IMR-90 (cell line): ENCODE data around the gene GNAO1. TPM values are rescaled to one million over a fixed set of nuclear protein-coding genes. Genes with fewer than 3 reads are reported as not detected.

Source experiments
- ATAC-seq: fragments of 200-7000 bp; cut with Tn5 transposase; 2 replicates; pipeline ENCODE4 v1.9.1; 2020; ENCODE audit warnings: low read depth, mild to moderate bottlenecking, moderate library complexity
- BruUV-seq: library from RNA; stranded (reverse); fragments of 400-500 nt; replicated peaks from 2 replicates; lab custom pipeline; 2021; lab: Mats Ljungman, UMichigan
- CTCF ChIA-PET: fragments of 300-600 bp; formaldehyde crosslinking; extraction: SDS; loops from one replicate; lab custom pipeline; 2021; ENCODE audit warnings: antibody characterized with exemption; lab: Yijun Ruan, JAX
- POLR2A ChIA-PET: fragments of 300-600 bp; sonication (Branson Sonifier 250); formaldehyde crosslinking; loops from one replicate; lab custom pipeline; 2022; ENCODE audit warnings: antibody characterized with exemption; ENCODE audit not compliant: unreplicated experiment; lab: Charles Lee
- DNase-seq: peaks from one replicate; pipeline ENCODE4 v3.0.0; 2013
- H2AFZ ChIP-seq: replicated peaks from 2 replicates; pipeline ENCODE3; 2013; ENCODE audit warnings: low read length, mild to moderate bottlenecking; ENCODE audit not compliant: poor library complexity
- H2AK5ac ChIP-seq: 2 replicates; pipeline ENCODE4 v1.6.1; 2013; ENCODE audit warnings: low read depth, low read length, inconsistent platforms
- H2AK9ac ChIP-seq: replicated peaks from 2 replicates; pipeline ENCODE3; 2013; ENCODE audit warnings: mild to moderate bottlenecking, low read depth, low read length, moderate library complexity; ENCODE audit not compliant: poor library complexity
- H2BK120ac ChIP-seq: 2 replicates; pipeline ENCODE4 v1.6.1; 2013; ENCODE audit warnings: low read depth, low read length, inconsistent platforms
- H2BK15ac ChIP-seq: 3 replicates; pipeline ENCODE4 v1.6.1; 2013; ENCODE audit warnings: low read depth, low read length, inconsistent platforms
- H2BK20ac ChIP-seq: 2 replicates; pipeline ENCODE4 v1.6.1; 2013; ENCODE audit warnings: low read depth, mild to moderate bottlenecking, inconsistent platforms, low read length, moderate library complexity
- H2BK5ac ChIP-seq: 2 replicates; pipeline ENCODE4 v1.6.1; 2013; ENCODE audit warnings: mild to moderate bottlenecking, low read depth, low read length, inconsistent platforms; ENCODE audit not compliant: poor library complexity, severe bottlenecking
- H3K14ac ChIP-seq: replicated peaks from 2 replicates; pipeline ENCODE4 v1.6.1; 2013; ENCODE audit warnings: low read depth, low read length, inconsistent platforms
- H3K18ac ChIP-seq: 2 replicates; pipeline ENCODE4 v1.6.1; 2013; ENCODE audit warnings: low read depth, low read length, control low read depth
- H3K23ac ChIP-seq: 2 replicates; pipeline ENCODE4 v1.6.1; 2013; ENCODE audit warnings: low read depth, low read length, inconsistent platforms
- H3K27ac ChIP-seq: 2 replicates; pipeline ENCODE4 v1.5.1; 2013; ENCODE audit warnings: mild to moderate bottlenecking, control low read depth, low read length; ENCODE audit not compliant: insufficient read depth
- H3K27me3 ChIP-seq: 2 replicates; pipeline ENCODE4 v1.6.1; 2013; ENCODE audit warnings: low read length; ENCODE audit not compliant: control insufficient read depth, insufficient read depth
- H3K36me3 ChIP-seq: 2 replicates; pipeline ENCODE4 v1.6.1; 2013; ENCODE audit warnings: low read length, mixed read lengths; ENCODE audit not compliant: control insufficient read depth, insufficient read depth
- H3K4ac ChIP-seq: 2 replicates; pipeline ENCODE4 v1.6.1; 2013; ENCODE audit warnings: low read depth, low read length, inconsistent platforms
- H3K4me1 ChIP-seq: 2 replicates; pipeline ENCODE4 v1.6.1; 2013; ENCODE audit warnings: low read length, mixed read lengths; ENCODE audit not compliant: control insufficient read depth, insufficient read depth
- H3K4me2 ChIP-seq: 2 replicates; pipeline ENCODE4 v1.6.1; 2013; ENCODE audit warnings: low read depth, mild to moderate bottlenecking, control low read depth, low read length, moderate library complexity
- H3K4me3 ChIP-seq: 2 replicates; pipeline ENCODE4 v1.5.1; 2013; ENCODE audit warnings: low read depth, mild to moderate bottlenecking, control low read depth, low read length, moderate library complexity; ENCODE audit not compliant: insufficient read depth
- H3K56ac ChIP-seq: 2 replicates; pipeline ENCODE4 v1.6.1; 2013; ENCODE audit warnings: low read length, inconsistent platforms; ENCODE audit not compliant: insufficient read depth; ENCODE audit errors: extremely low read depth
- H3K79me1 ChIP-seq, 2 experiments: 2 replicates each; pipeline ENCODE4 v1.6.1; 2013; ENCODE audit warnings: low read length in 2 of 2, inconsistent platforms in 1 of 2, low read depth in 1 of 2
- H3K9ac ChIP-seq: 2 replicates; pipeline ENCODE4 v1.6.1; 2013; ENCODE audit warnings: low read depth, low read length, control low read depth
- H3K9me1 ChIP-seq: 2 replicates; pipeline ENCODE4 v1.6.1; 2013; ENCODE audit warnings: low read length, inconsistent platforms; ENCODE audit not compliant: insufficient read depth
- H3K9me3 ChIP-seq: 2 replicates; pipeline ENCODE4 v1.6.1; 2013; ENCODE audit warnings: low read length; ENCODE audit not compliant: control insufficient read depth, insufficient read depth
- H4K20me1 ChIP-seq: 2 replicates; pipeline ENCODE4 v1.6.1; 2013; ENCODE audit warnings: low read length, inconsistent platforms; ENCODE audit not compliant: insufficient read depth
- H4K5ac ChIP-seq: 2 replicates; pipeline ENCODE4 v1.6.1; 2013; ENCODE audit warnings: mild to moderate bottlenecking, low read depth, low read length, control low read depth
- H4K8ac ChIP-seq, 2 experiments: 2 replicates each; pipeline ENCODE4 v1.6.1; 2013; ENCODE audit warnings: low read depth in 2 of 2, low read length in 2 of 2, control low read depth in 1 of 2, inconsistent platforms in 1 of 2
- H4K91ac ChIP-seq: 2 replicates; pipeline ENCODE4 v1.6.1; 2013; ENCODE audit warnings: low read depth, low read length, inconsistent platforms; ENCODE audit not compliant: insufficient read depth
- CHD1 ChIP-seq: IDR thresholded peaks from 2 replicates; pipeline ENCODE4 v1.6.1; 2012; ENCODE audit warnings: low read depth, low read length, improper control_type of control experiment
- FOS ChIP-seq: fragments of 150-350 bp; IDR thresholded peaks from 2 replicates; pipeline ENCODE4 v1.6.1; 2016; ENCODE audit warnings: low read depth, low read length
- MAZ ChIP-seq: IDR thresholded peaks from 2 replicates; pipeline ENCODE4 v1.6.1; 2012; ENCODE audit warnings: low read depth, mild to moderate bottlenecking, low read length, improper control_type of control experiment, moderate library complexity, borderline replicate concordance
- MXI1 ChIP-seq: IDR thresholded peaks from 2 replicates; pipeline ENCODE4 v1.6.1; 2012; ENCODE audit warnings: low read depth, mild to moderate bottlenecking, low read length, moderate library complexity, borderline replicate concordance
- RCOR1 ChIP-seq: IDR thresholded peaks from 2 replicates; pipeline ENCODE4 v1.6.1; 2012; ENCODE audit warnings: mild to moderate bottlenecking, low read length, improper control_type of control experiment; ENCODE audit not compliant: insufficient replicate concordance
- RFX5 ChIP-seq: IDR thresholded peaks from 2 replicates; pipeline ENCODE4 v1.8.0; 2012; ENCODE audit warnings: low read depth, mild to moderate bottlenecking, low read length, moderate library complexity
- SMC3 ChIP-seq: fragments of 150-350 bp; IDR thresholded peaks from 2 replicates; pipeline ENCODE4 v1.6.1; 2016; ENCODE audit warnings: low read depth, mild to moderate bottlenecking, antibody characterized with exemption, low read length, moderate library complexity
- WGBS, 2 experiments: methylation state at CpG; one replicate each; pipeline versions ENCODE4 v1.1.5 to v1.1.7; 2013; ENCODE audit warnings: missing lambda C conversion rate in 2 of 2; ENCODE audit not compliant: insufficient read length in 1 of 2; ENCODE audit errors: extremely low coverage in 2 of 2; 5-methylcytosine and 5-hydroxymethylcytosine counted together
- dilution Hi-C: fragments of 300-500 bp; cut with HindIII; formaldehyde crosslinking; loops from one replicate; pipeline ENCODE4 v1.14.3; 2018; ENCODE audit warnings: low sequenced_read_pairs; ENCODE audit not compliant: unreplicated experiment
- in situ Hi-C: fragments of 300-500 bp; cut with MboI; formaldehyde crosslinking; loops from 3 replicates; pipeline ENCODE4 v1.14.3; 2019; ENCODE audit warnings: low sequenced_read_pairs, inconsistent platforms, mixed read lengths
- intact Hi-C: fragments of 100-400 bp; cut with micrococcal nuclease; formaldehyde crosslinking; loops from 2 replicates; pipeline ENCODE4 v1.10.0; 2022
- polyA plus RNA-seq, 3 experiments: library from polyadenylated mRNA; depleted of rRNA; stranded (reverse); fragments of >200 nt; gene quantifications; 2 replicates each; pipeline ENCODE4 v1.2.3, GENCODE V29; 2012; ENCODE audit warnings: low replicate concordance in 1 of 3
- total RNA-seq: library from RNA; depleted of rRNA; stranded (reverse); fragments of >200 nt; gene quantifications from 2 replicates; pipeline ENCODE4 v1.2.3, GENCODE V29; 2012
- TF ChIP-seq, protein P1 (sequence below): conservative IDR thresholded peaks from 2 replicates; pipeline ENCODE4 v1.5.1; 2012; ENCODE audit warnings: mild to moderate bottlenecking, low read depth, low read length, improper control_type of control experiment
- TF ChIP-seq, protein P2 (sequence below): fragments of 150-350 bp; IDR thresholded peaks from 2 replicates; pipeline ENCODE4 v1.6.1; 2017; ENCODE audit warnings: mild to moderate bottlenecking, antibody characterized with exemption, low read length, low read depth

Gene GNAO1
- total and polyA plus RNA-seq, 2 of the 4 experiments (the other 2 are of a cell fraction): under 0.01 to 0.07 TPM

DNA sequence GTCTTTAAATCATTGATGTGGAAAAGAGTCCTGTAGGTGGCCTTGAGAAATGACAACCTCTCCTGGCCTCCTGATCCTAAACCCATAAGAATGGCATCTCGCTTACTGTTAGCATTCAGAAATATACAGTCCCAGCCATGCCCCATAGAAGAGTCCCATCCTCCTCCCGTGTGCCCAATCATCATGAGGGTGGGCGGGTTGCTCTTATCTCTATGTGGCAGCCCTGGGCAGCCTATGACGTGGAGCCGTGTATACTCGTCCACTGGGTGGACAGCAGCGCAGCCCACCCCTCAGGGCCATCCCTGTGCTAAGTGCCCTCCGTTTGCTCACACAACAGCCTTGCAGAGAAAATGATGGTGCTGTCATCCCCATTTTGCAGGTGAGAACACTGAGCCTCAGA is 128.8 kb downstream of the GNAO1 start:
- peaks cover 25% of the 10 kb centered on the region for H3K27me3 ChIP-seq

More for the DNA sequence above, 128.8 kb downstream of the GNAO1 start:
- no peak overlapping the region for H2AK5ac ChIP-seq
- H4K8ac ChIP-seq: no peak overlapping the region
- H3K4me1 ChIP-seq: no peaks in the 10 kb centered on the region
- dilution Hi-C loops: no loop called here
- no peaks in the 10 kb centered on the region for H3K79me1 ChIP-seq
- no peak overlapping the region for H3K14ac ChIP-seq
- ChIA-PET POLR2A (no interaction called here), CTCF (no interaction called here)
- H3K56ac ChIP-seq: no peak overlapping the region
- in situ Hi-C loops: loop anchor here (5.0 to 25.0 kb wide), 3 partner anchors 373 to 858 kb away; no protein-coding TSS in a partner anchor
- H2BK20ac ChIP-seq: no peak overlapping the region
- H3K9me1 ChIP-seq: no peaks in the 10 kb centered on the region
- DNase-seq (no peak), ATAC-seq (no peak)
- no peak overlapping the region for H3K23ac ChIP-seq
- H2BK5ac ChIP-seq: no peak overlapping the region
- H3K18ac ChIP-seq: no peak overlapping the region
- no peak overlapping the region for H4K5ac ChIP-seq
- H2BK15ac ChIP-seq: no peak overlapping the region
- no peak overlapping the region for H3K9ac ChIP-seq
- no TSS peak for BruUV-seq
- TF ChIP-seq CHD1 (no peak), SMC3 (no peak), MAZ (no peak), RCOR1 (no peak), FOS (no peak), MXI1 (no peak), RFX5 (no peak)
- TF ChIP-seq, protein P1, sequence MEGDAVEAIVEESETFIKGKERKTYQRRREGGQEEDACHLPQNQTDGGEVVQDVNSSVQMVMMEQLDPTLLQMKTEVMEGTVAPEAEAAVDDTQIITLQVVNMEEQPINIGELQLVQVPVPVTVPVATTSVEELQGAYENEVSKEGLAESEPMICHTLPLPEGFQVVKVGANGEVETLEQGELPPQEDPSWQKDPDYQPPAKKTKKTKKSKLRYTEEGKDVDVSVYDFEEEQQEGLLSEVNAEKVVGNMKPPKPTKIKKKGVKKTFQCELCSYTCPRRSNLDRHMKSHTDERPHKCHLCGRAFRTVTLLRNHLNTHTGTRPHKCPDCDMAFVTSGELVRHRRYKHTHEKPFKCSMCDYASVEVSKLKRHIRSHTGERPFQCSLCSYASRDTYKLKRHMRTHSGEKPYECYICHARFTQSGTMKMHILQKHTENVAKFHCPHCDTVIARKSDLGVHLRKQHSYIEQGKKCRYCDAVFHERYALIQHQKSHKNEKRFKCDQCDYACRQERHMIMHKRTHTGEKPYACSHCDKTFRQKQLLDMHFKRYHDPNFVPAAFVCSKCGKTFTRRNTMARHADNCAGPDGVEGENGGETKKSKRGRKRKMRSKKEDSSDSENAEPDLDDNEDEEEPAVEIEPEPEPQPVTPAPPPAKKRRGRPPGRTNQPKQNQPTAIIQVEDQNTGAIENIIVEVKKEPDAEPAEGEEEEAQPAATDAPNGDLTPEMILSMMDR: no peak
- TF ChIP-seq, protein P2, sequence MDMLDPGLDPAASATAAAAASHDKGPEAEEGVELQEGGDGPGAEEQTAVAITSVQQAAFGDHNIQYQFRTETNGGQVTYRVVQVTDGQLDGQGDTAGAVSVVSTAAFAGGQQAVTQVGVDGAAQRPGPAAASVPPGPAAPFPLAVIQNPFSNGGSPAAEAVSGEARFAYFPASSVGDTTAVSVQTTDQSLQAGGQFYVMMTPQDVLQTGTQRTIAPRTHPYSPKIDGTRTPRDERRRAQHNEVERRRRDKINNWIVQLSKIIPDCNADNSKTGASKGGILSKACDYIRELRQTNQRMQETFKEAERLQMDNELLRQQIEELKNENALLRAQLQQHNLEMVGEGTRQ: no peak
- no peak overlapping the region for H2BK120ac ChIP-seq
- H3K4me3 ChIP-seq: no peak overlapping the region
- WGBS, 2 experiments: 80% methylated on average over 5 of the region's 8 CpGs; no CpG with 5 or more reads in 1 of the 2 experiments
- no peak overlapping the region for H2AK9ac ChIP-seq
- no peak overlapping the region for H3K4me2 ChIP-seq
- H3K4ac ChIP-seq: no peak overlapping the region
- H2AFZ ChIP-seq: no peak overlapping the region
- H3K36me3 ChIP-seq: no peaks in the 10 kb centered on the region
- intact Hi-C loops: no loop called here
- no peaks in the 10 kb centered on the region for H3K9me3 ChIP-seq
- no peak overlapping the region for H4K91ac ChIP-seq
- no peak overlapping the region for H3K27ac ChIP-seq
- H4K20me1 ChIP-seq: no peaks in the 10 kb centered on the region
